ENCODE data around the gene ANTXR2. TPM values are rescaled to one million over a fixed set of nuclear protein-coding genes. Genes with fewer than 3 reads are reported as not detected.
A peak's percentile ranks its signal among the peaks of the same experiment; 100 is the strongest.
"Not testable (repeated sequence)": the region's sequence is repeated elsewhere in the genome, so short reads cannot be mapped to it uniquely, and the experiment has no call there.

ANTXR2 gene
- 10 to 100 TPM; 58.0 to 58.9 TPM for total RNA-seq
- 147 to 328 reads per million in 2 donors for total RNA-seq

- Mint-ChIP-seq H3K36me3 (ENCODE audit: low read depth) (peaks cover 9% of the 10 kb centered on the region), H3K4me1 (peaks cover 49% of the 10 kb centered on the region), H3K4me3 (peak within 1 kb of the TSS; percentile 97), H3K27ac (peak within 1 kb of the TSS; percentile 99), H3K27me3 (no peaks in the 10 kb centered on the region)
- ATAC-seq (peak; percentile 81), DNase-seq (peak; percentile 54 to 64 (median 55))
- H3K9me3 ChIP-seq (ENCODE audit: control insufficient read depth, low read length, poor library complexity, severe bottlenecking): no peaks in the 10 kb centered on the region
Observed at GRCh38 chr4:80072744-80073472, at the start of gene ANTXR2. Gene ANTXR2, minus strand, starts transcription at chr4:80073229. Its CDS starts 669 bp downstream, at chr4:80072560.

- H3K9me3 ChIP-seq (ENCODE audit: control insufficient read depth, low read length, poor library complexity, severe bottlenecking); DNase-seq; H3K36me3 Mint-ChIP-seq (ENCODE audit: low read depth); H3K27me3 Mint-ChIP-seq; H3K4me3 Mint-ChIP-seq; ATAC-seq; H3K27ac Mint-ChIP-seq: not testable (repeated sequence)
- peaks cover 25% of the 10 kb centered on the region for H3K4me1 Mint-ChIP-seq
Observed at GRCh38 chr4:80121815-80122214, 48.8 kb upstream of the ANTXR2 start.

DNA sequence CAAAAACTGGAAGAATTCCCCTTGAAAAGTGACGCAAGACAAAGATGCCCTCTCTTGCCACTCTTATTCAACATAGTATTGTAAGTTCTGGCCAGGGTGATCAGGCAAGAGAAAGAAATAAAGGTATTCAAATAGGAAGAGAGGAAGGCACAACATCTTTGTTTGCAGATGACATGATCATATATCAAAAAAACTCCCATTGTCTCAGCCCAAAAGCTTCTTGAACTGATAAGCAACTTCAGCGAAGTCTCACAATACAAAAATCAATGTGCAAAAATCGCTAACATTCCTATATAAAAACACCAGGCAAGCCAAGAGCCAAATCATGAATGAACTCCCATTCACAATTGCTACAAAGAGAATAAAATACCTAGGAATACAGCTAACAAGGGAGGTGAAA is 46.6 kb upstream of the ANTXR2 start:
- not testable (repeated sequence) for H3K27me3 Mint-ChIP-seq; H3K4me1 Mint-ChIP-seq; H3K4me3 Mint-ChIP-seq; H3K27ac Mint-ChIP-seq; H3K36me3 Mint-ChIP-seq (ENCODE audit: low read depth); ATAC-seq; DNase-seq; H3K9me3 ChIP-seq (ENCODE audit: control insufficient read depth, low read length, poor library complexity, severe bottlenecking)

DNA sequence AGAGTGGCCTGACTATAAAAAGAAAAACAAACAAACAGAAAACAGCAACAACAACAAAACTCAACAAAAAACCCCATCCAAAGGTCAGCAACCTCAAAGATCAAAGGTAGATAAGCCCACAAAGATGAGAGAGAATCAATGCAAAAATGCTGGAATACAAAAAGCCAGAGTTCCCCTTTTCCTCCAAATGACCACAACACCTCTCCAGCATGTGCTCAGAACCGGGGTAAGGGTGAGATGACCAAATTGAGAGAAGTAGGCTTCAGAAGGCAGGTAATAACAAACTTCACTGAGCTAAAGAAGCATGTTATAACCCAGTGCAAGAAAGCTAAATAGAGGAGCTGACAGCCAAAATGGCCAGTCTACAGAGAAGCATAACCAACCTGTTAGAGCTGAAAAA is 43.5 kb upstream of the ANTXR2 start:
- no peaks in the 10 kb centered on the region for H3K36me3 Mint-ChIP-seq (ENCODE audit: low read depth)
- H3K4me3 Mint-ChIP-seq: no peak overlapping the region
- ATAC-seq (no peak), DNase-seq (no peak)
- no peaks in the 10 kb centered on the region for H3K27me3 Mint-ChIP-seq
- no peaks in the 10 kb centered on the region for H3K9me3 ChIP-seq (ENCODE audit: control insufficient read depth, low read length, poor library complexity, severe bottlenecking)
- H3K4me1 Mint-ChIP-seq: peaks cover 2% of the 10 kb centered on the region
- no peak overlapping the region for H3K27ac Mint-ChIP-seq

DNA sequence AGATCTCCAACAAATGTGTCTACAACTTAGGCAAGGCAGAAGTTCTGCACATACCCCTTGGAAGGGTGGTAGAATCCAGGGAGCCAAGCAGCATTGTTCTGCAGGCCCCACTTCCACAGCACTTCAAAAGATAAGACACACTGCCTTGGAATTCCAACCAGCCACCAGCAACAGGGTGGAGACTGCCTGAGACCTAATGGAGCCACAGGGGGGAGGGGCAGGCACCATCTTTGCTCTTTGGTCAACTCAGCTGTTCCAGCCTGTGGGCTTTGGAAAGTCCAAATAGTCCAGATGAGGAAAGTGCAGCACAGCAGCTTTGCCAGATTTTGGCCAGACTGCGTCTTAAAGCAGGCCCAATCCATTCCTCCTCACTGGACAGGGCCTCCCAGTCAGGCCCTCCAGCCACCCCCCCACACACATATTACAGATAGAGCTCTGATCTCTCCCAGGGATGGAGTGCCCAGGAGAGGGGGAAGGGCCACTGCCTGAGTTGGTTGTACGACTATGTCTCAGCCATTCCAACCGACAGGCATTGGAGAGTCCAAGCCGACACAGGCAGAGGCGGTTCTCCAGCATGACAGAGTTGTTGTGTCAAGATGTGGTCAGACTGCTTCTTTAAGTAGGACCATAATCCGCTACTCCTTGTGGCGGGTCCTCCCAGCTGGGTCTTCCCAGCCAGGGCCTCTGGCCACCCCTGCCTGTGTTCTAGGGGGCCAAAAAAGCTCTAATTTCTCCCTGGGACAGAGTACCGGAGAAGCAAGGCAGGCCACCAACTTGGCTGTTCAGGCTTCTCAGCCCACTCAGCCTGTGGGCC is 42.5 kb upstream of the ANTXR2 start:
- Mint-ChIP-seq H3K27ac (no peak overlapping the region), H3K4me3 (no peak overlapping the region), H3K4me1 (peaks cover 2% of the 10 kb centered on the region)

GRCh38 chr4:80114732-80115265 is 41.8 kb upstream of the ANTXR2 start:
- H3K4me3 Mint-ChIP-seq: no peak overlapping the region
- peaks cover 2% of the 10 kb centered on the region for H3K4me1 Mint-ChIP-seq
- ATAC-seq (no peak), DNase-seq (no peak)
- H3K27me3 Mint-ChIP-seq: no peaks in the 10 kb centered on the region
- H3K27ac Mint-ChIP-seq: no peak overlapping the region
- H3K36me3 Mint-ChIP-seq (ENCODE audit: low read depth): no peaks in the 10 kb centered on the region
- H3K9me3 ChIP-seq (ENCODE audit: control insufficient read depth, low read length, poor library complexity, severe bottlenecking): no peaks in the 10 kb centered on the region

More for the DNA sequence above, 42.5 kb upstream of the ANTXR2 start:
- DNase-seq (no peak), ATAC-seq (no peak)
- Mint-ChIP-seq H3K27me3 (no peaks in the 10 kb centered on the region), H3K36me3 (ENCODE audit: low read depth) (no peaks in the 10 kb centered on the region)
- no peaks in the 10 kb centered on the region for H3K9me3 ChIP-seq (ENCODE audit: control insufficient read depth, low read length, poor library complexity, severe bottlenecking)

DNA sequence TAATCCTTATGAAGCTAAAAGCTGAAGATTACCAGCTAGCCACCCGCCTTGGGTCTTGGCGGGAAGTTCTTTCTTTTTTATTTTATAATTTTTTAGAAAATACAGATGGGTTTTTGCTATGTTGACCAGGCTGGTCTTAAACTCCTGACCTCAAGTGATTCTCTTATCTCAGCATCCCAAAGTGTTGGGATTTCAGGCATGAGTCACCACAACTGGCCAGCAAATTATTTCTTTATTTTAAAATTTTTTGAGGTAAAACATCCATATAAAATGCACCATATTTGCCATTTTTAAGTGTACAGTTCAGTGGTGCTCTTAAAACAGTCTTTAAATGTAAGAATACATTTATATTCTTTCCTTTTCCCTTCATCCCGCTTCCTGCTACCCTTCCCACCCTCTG is 40.6 kb upstream of the ANTXR2 start:
- Mint-ChIP-seq H3K27ac (no peak overlapping the region), H3K4me1 (peaks cover 2% of the 10 kb centered on the region), H3K36me3 (ENCODE audit: low read depth) (no peaks in the 10 kb centered on the region), H3K4me3 (no peak overlapping the region), H3K27me3 (no peaks in the 10 kb centered on the region)
- ATAC-seq: no peak
- H3K9me3 ChIP-seq (ENCODE audit: control insufficient read depth, low read length, poor library complexity, severe bottlenecking): no peaks in the 10 kb centered on the region
- no peak for DNase-seq

- H3K9me3 ChIP-seq (ENCODE audit: control insufficient read depth, low read length, poor library complexity, severe bottlenecking): no peaks in the 10 kb centered on the region
- H3K36me3 Mint-ChIP-seq (ENCODE audit: low read depth): no peaks in the 10 kb centered on the region
- no peak for ATAC-seq
Observed at GRCh38 chr4:80112236-80112635, 39.2 kb upstream of the ANTXR2 start.

GRCh38 chr4:80111276-80111675 is 38.2 kb upstream of the ANTXR2 start:
- no peak overlapping the region for H3K27ac Mint-ChIP-seq
- H3K4me1 Mint-ChIP-seq: peaks cover 2% of the 10 kb centered on the region
- H3K4me3 Mint-ChIP-seq: no peak overlapping the region

More at GRCh38 chr4:80112236-80112635, 39.2 kb upstream of the ANTXR2 start:
- Mint-ChIP-seq H3K4me1 (peaks cover 2% of the 10 kb centered on the region), H3K27me3 (no peaks in the 10 kb centered on the region), H3K27ac (no peak overlapping the region), H3K4me3 (no peak overlapping the region)
- no peak for DNase-seq

GRCh38 chr4:80107374-80107773 is 34.3 kb upstream of the ANTXR2 start:
- H3K4me1 Mint-ChIP-seq: peaks cover 2% of the 10 kb centered on the region
- no peaks in the 10 kb centered on the region for H3K9me3 ChIP-seq (ENCODE audit: control insufficient read depth, low read length, poor library complexity, severe bottlenecking)
- DNase-seq (no peak), ATAC-seq (no peak)
- H3K4me3 Mint-ChIP-seq: no peak overlapping the region
- H3K36me3 Mint-ChIP-seq (ENCODE audit: low read depth): peaks cover 3% of the 10 kb centered on the region
- no peak overlapping the region for H3K27ac Mint-ChIP-seq
- H3K27me3 Mint-ChIP-seq: no peaks in the 10 kb centered on the region

More at GRCh38 chr4:80111276-80111675, 38.2 kb upstream of the ANTXR2 start:
- H3K9me3 ChIP-seq (ENCODE audit: control insufficient read depth, low read length, poor library complexity, severe bottlenecking): no peaks in the 10 kb centered on the region
- ATAC-seq (no peak), DNase-seq (no peak)
- Mint-ChIP-seq H3K36me3 (ENCODE audit: low read depth) (no peaks in the 10 kb centered on the region), H3K27me3 (no peaks in the 10 kb centered on the region)

DNA sequence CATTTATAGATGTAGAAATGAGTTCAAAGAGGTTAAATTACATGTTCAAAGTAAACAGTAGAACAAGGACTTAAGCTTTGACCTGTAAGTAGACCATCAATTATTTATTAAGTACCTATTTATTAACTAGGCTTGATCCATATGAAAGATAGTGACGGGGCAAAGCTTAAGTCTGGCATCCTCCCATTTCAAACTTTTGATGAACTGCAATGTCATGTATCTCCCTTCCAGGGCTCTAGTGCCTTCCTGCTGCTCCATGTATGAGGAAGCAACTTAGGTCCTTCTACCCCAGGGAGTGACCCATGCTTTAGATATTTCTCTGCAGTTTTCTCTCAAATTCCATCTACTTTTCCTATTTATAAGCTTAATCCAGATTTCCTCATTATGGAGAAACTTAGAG is 31.9 kb upstream of the ANTXR2 start:
- Mint-ChIP-seq H3K36me3 (ENCODE audit: low read depth) (peaks cover 6% of the 10 kb centered on the region), H3K4me1 (peaks cover 8% of the 10 kb centered on the region), H3K27ac (no peak overlapping the region), H3K4me3 (no peak overlapping the region), H3K27me3 (no peaks in the 10 kb centered on the region)
- DNase-seq (no peak), ATAC-seq (no peak)
- H3K9me3 ChIP-seq (ENCODE audit: control insufficient read depth, low read length, poor library complexity, severe bottlenecking): no peaks in the 10 kb centered on the region

GRCh38 chr4:80103629-80104028 is 30.6 kb upstream of the ANTXR2 start:
- peak overlapping the region; percentile 92 for H3K27ac Mint-ChIP-seq
- H3K27me3 Mint-ChIP-seq: no peaks in the 10 kb centered on the region
- no peaks in the 10 kb centered on the region for H3K9me3 ChIP-seq (ENCODE audit: control insufficient read depth, low read length, poor library complexity, severe bottlenecking)
- H3K4me3 Mint-ChIP-seq: no peak overlapping the region
- peaks cover 6% of the 10 kb centered on the region for H3K36me3 Mint-ChIP-seq (ENCODE audit: low read depth)
- ATAC-seq (no peak), DNase-seq (no peak)
- H3K4me1 Mint-ChIP-seq: peaks cover 9% of the 10 kb centered on the region

DNA sequence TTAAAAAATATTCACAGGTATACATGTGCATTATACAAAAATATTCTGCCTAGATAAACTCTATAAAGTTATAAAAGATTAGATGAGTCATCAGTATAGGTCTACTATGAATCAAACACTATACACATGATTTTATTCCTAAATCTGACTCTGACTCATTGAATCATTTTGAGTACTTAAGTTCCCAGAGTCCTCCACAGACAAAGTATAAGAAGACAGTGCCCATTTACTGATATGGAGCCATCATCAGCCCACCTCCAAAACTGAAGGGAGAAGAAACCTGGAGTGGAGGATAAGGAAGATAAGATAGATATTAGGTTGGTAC is 28.7 kb upstream of the ANTXR2 start:
- ATAC-seq: peak; percentile 82
- H3K9me3 ChIP-seq (ENCODE audit: control insufficient read depth, low read length, poor library complexity, severe bottlenecking): no peaks in the 10 kb centered on the region
- Mint-ChIP-seq H3K4me1 (peaks cover 13% of the 10 kb centered on the region), H3K36me3 (ENCODE audit: low read depth) (peaks cover 8% of the 10 kb centered on the region), H3K4me3 (peak overlapping the region; percentile 1), H3K27ac (peak overlapping the region; percentile 92), H3K27me3 (no peaks in the 10 kb centered on the region)
- DNase-seq: no peak
